Small intestine (tissue), 7 donors: ENCODE results near the gene PDE10A. TPM values are rescaled to one million over a fixed set of nuclear protein-coding genes. Genes with fewer than 3 reads are reported as not detected.

Experiments
- DNase-seq, 2 donors: peaks; one replicate each; pipeline versions ENCODE4 v3.0.0 to v3.0.0-alpha.2; 2013
- FAIRE-seq: peaks from 2 replicates; lab custom pipeline; 2012; peaks lifted over from hg19 to GRCh38; lab: Jason Lieb, UNC
- H3K27ac ChIP-seq, 3 donors: one replicate each; pipeline ENCODE4 v1.5.1; 2013; ENCODE audit warnings: low read length in 2 of 3, mild to moderate bottlenecking in 2 of 3, control low read depth in 1 of 3, inconsistent platforms in 1 of 3, low read depth in 1 of 3, moderate library complexity in 1 of 3
- H3K27me3 ChIP-seq, 3 donors: one replicate each; pipeline ENCODE4 v1.6.1; 2013; ENCODE audit warnings: low read length in 3 of 3, inconsistent platforms in 1 of 3; ENCODE audit not compliant: control insufficient read depth in 3 of 3, insufficient read depth in 3 of 3
- H3K36me3 ChIP-seq, 3 donors: one replicate each; pipeline ENCODE4 v1.6.1; 2013; ENCODE audit warnings: low read length in 3 of 3, inconsistent platforms in 1 of 3, low read depth in 1 of 3, mild to moderate bottlenecking in 1 of 3, moderate library complexity in 1 of 3; ENCODE audit not compliant: control insufficient read depth in 3 of 3, insufficient read depth in 2 of 3
- H3K4me1 ChIP-seq, 3 donors: one replicate each; pipeline ENCODE4 v1.6.1; 2013; ENCODE audit warnings: low read length in 2 of 3, inconsistent platforms in 1 of 3, low read depth in 1 of 3, mild to moderate bottlenecking in 1 of 3, moderate library complexity in 1 of 3; ENCODE audit not compliant: control insufficient read depth in 3 of 3, insufficient read depth in 2 of 3
- H3K4me3 ChIP-seq, 3 donors: one replicate each; pipeline ENCODE4 v1.5.1; 2013; ENCODE audit warnings: low read length in 3 of 3, control low read depth in 1 of 3, inconsistent platforms in 1 of 3, low read depth in 1 of 3, mild to moderate bottlenecking in 1 of 3, moderate library complexity in 1 of 3
- H3K9me3 ChIP-seq, 2 donors: one replicate each; pipeline ENCODE4 v1.6.1; 2013; ENCODE audit warnings: low read depth in 1 of 2, low read length in 1 of 2; ENCODE audit not compliant: control insufficient read depth in 2 of 2, insufficient read depth in 1 of 2
- WGBS, 3 donors: extraction: QIAGEN DNeasy Blood & Tissue Kit; methylation state at CpG; one replicate each; pipeline ENCODE4 v1.1.7; 2013; 5-methylcytosine and 5-hydroxymethylcytosine counted together
- polyA plus RNA-seq, 4 donors: library from polyadenylated mRNA; stranded (reverse) in 3 of 4; unstranded in 1 of 4; fragments of 200-250 nt in 3 of 4; fragments of 120-200 nt in 1 of 4; gene quantifications; one replicate each; pipeline versions ENCODE4 v1.2.1 to v1.2.3, GENCODE V29; 2013
- donor health status: healthy with polysubstance abuse.
- donor health status: control.
- donor health status: control.
- donor health status: Bipolar disorder and iron deficiency.
- donor health status: healthy.

The PDE10A gene
- polyA plus RNA-seq, 4 donors, result 0.22 to 2.0 (median 0.90) TPM

GRCh38 chr6:165298402-165298801 is 364.6 kb downstream of the PDE10A start:
- H3K4me3 ChIP-seq, result no peak overlapping the region
- FAIRE-seq (no peak), DNase-seq (no peak)
- no peak overlapping the region for H3K27ac ChIP-seq
- 82 to 87% (median 84%) methylated on average over 6 of the region's 6 CpGs for WGBS, 3 donors
- peaks cover 0 to 18% of the 10 kb centered on the region in 2 donors for H3K9me3 ChIP-seq
- no peaks in the 10 kb centered on the region for H3K27me3 ChIP-seq
- H3K36me3 ChIP-seq, result no peaks in the 10 kb centered on the region
- no peaks in the 10 kb centered on the region for H3K4me1 ChIP-seq

GRCh38 chr6:165292657-165293056 is 370.4 kb downstream of the PDE10A start:
- H3K27ac ChIP-seq, result no peak overlapping the region
- WGBS, 3 donors, result 77 to 84% (median 81%) methylated on average over 6 of the region's 6 CpGs

More at GRCh38 chr6:165292657-165293056, 370.4 kb downstream of the PDE10A start:
- no peaks in the 10 kb centered on the region for H3K4me1 ChIP-seq
- no peak for DNase-seq
- H3K9me3 ChIP-seq, result peaks cover 0 to 7% of the 10 kb centered on the region in 2 donors
- H3K27me3 ChIP-seq, result no peaks in the 10 kb centered on the region
- FAIRE-seq, result no peak
- H3K4me3 ChIP-seq, result no peak overlapping the region
- H3K36me3 ChIP-seq, result no peaks in the 10 kb centered on the region
